Stimulated activated CD8-positive, alpha-beta memory T cell treated with anti-CD3 and anti-CD28 coated beads, Interleukin-7, amount 100 ng/mL, for 48 hours (primary cell): ENCODE measurements around the gene LEMD1.
A peak's percentile ranks its signal among the peaks of the same experiment; 100 is the strongest.
"Not testable (repeated sequence)": the region's sequence is repeated elsewhere in the genome, so short reads cannot be mapped to it uniquely, and the experiment has no call there.

Experiments used
- DNase-seq, 2 donors: peaks; one replicate each; pipeline ENCODE4 v3.0.0-alpha.2; 2020; ENCODE audit warnings: low read depth in 1 of 2; ENCODE audit errors: extremely low read depth in 1 of 2

The LEMD1 gene

DNA sequence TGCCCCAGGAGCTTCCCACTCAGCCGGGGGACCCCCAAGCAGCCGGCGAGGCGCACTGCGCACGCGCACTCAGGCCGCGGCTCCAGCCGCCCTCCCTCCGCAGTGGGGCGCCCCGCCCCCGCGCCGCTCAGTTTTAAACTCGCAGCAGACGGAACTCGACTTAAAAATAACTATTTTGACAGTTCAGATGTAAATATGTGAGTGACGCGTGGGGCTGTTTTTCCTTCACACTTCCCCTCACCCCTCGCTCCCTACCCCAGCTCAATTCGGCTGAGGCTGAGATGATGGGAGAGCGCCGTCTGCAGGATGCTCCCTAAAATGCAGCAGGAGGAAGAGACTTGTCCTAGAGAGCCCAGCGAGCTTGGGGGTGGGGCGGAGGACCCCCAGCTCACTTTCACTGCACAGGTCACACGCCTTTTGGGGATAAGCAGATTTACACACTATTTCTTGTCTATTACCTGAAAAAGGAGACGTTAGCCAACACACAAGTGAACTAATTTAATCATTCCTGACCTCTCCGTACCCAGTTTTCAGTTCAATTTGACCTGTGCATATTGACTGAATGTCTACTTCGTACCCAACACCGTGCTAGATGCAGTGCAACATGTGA is 8.9 kb upstream of the LEMD1 start:
- DNase-seq, result peak; percentile 17 to 21

DNA sequence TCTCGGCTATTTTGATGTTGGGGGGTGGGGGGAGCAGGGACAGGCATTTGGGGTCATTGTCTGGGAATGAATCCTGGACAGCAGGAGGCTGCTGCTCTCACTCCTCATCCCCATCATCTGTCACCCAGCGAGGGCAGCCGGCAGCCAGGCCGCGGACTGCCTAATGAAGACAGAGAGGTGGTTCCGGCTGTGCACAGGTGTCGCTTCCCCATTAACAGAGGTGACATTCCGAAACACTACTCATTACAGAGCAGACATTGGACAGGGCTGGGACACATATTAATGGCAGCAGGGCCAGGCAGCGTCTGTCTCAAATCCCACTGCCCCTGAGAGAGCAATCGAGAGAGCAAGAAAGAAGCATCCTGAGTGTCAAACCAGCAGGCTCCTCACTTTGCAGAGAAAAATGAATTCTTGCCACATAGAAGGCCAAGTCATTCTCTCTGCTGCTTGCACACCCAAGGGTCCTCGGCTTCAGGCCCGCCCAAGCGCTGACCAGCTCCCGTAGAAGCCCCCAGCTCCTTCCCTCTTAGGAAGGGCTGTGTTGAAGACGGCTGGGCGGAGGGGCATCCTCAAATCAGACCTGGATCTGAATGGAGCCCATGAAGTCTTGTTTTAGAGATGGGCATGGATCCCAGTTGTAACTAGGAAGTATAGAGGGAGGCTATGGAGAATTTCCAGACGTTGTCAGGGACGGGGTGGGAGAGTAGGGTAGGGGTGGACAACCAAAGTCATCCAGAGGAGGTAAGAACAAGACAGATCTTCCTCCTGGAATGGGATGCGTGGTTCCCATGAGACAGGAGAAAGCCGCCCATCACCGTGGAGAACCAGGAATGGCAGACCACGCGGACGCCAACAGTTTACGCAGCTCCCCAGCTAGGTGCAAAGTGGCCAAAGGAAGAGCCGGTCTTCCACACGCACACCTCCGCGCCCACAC is 8.2 kb upstream of the LEMD1 start:
- DNase-seq, result no peak

DNA sequence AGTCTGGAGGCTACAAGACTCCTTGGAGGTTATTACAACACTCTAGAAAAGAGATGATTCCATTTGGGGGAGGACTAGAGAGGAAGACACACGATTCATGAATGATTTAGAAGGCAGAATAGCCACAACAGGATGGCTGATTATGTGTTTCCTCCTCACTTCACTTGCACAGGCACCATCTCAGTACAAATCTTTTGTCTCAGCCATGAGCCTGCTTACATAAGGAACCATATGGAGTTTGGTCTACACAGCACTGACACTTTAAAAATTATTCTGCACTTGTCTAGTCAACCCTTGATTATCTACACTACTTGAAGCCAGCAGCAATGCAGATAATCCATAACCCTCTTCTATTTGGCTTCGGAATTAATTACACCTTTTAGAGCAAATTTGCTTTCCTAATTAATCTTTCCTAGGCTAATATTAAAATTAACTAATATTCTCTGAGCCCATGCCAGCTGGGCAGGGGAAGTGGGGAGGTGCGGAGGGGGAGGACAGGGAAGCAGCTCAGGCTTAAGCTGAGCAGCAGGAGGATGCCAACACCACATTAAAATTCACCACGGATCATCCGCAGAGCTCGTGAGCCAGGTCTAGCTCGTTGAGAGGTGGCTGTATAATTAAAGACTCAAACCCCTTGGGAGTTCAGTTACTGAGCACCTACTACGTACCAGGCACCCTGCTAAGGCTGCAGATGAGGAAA is 3.2 kb upstream of the LEMD1 start:
- DNase-seq, result no peak

DNA sequence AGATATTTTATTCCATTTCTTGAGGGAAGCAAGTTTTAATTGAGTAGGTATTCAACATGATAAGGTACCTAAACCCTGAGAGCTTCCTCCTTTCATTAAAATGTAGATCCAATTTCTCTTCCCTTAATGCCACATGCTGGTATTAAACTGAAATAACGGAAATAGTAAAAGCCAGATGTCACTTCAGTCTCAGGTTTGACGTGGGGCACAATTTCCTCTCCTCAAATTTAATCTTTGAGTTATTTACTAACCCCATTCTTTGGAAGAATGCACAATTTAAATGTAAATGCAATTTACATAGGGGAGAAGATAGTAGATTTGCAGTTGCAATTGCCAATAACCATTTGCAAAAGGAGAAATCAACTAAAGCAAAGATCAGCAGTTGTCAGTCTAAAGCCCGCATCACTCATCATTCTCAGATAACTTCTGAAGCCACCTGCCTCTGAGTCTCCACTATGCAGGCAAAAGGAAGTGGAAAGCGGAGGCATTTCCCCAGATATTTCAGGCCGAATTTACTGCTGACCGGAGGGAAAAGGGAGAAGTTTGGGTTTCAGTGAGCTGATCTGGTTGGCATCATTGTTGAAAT is 2.1 kb upstream of the LEMD1 start:
- DNase-seq, result no peak

DNA sequence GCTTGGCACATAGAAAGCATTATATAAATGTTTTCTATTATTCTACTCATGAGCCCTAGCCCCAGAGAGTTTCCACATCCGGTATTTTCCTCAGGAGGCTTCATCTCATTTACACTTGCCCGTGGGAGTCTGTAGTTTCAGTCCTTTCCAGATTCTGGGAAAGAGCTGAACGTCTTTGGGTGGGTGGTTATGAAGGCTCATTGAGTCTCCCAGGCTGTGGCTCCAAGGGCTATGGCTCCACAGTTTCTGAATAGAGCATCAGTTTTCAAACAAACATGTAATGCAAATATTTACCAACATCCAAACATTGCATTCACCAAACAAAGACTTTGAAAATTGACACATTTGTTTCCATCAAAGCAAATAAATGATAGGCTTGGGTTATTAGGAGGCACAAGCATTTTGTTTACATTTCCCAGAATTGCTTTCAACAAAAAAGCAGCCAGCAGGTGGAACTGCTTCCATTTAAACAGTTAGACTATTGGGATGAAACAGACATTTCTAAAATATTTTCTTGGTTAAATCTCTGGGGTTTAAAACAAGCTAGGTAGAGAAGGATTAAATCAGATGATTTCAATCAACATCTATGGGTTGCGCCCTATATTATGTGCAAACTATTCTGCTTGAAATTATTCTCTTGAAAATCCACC is 1.3 kb upstream of the LEMD1 start:
- no peak for DNase-seq

DNA sequence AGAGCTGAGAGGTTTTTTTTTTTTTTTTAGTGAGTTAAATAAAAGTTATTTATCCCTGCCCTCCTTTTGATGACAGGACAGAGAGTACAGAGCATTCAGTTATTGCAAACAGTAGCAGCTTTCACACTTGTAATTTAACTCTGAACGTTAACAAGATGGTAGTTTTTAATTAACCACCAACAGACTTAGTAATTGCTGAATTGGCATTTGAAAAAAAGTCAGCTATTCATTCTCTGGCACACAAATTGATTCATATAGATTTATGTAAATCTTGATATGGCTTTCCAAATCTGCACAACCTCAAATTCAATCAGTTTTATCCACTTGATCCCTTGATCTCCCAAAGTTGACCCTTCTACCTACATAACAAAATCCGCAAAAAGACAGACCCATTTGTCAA is 918 bp downstream of the LEMD1 start:
- no peak for DNase-seq

DNA sequence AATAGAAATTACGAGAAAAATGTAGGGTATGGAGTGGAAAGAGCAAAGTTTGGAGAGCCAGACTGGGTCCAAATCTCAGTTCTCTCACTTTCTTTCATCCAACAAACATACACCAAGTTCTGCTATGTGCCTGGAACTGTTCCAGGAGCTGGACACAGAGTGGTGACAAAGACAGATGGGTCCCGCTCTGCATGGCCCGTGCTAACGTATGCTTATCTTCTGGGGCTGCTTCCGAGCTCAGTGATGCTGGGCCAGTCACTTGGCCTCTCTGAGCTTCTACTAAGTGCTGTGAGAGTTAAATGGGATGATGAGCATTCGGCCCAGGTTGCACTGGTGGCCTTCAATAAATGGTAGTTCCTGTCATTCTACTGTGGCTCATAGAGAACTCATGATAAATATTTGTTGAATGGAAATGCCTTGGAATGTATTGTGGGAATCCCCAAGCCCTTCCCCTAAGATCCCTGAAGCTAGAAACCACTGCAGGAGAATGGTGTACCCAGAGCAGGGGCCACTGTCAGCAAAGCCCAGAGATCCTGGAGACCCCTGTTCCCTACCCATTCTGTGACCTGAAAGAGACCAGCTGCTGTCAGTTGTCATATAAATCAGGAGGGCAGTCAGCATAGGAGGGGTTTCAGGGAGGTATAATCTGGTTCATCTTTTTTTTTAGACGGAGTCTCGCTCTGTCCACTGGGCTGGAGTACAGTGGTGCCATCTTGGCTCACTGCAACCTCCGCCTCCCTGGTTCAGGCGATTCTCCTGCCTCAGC is 3.8 kb downstream of the LEMD1 start:
- no peak for DNase-seq

DNA sequence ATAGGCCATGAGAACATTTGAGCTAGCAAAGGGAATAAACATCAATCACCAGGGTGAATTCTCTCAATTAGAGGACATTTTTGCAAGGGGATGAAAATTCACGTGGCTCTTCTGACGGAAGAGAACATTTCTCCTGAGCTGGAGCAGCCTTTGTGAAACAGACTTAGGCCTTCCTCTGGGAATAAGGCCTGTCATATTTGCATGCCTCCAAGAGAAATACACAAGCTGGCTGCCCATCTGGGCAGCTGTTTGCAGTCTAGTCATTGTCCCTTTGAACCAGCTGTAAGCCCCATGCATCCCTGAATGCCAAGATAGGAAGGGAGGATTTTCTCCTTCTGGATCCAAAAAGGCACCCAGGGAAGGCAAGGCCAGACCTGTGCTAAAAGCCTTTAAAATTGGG is 5.5 kb downstream of the LEMD1 start:
- DNase-seq, result no peak

DNA sequence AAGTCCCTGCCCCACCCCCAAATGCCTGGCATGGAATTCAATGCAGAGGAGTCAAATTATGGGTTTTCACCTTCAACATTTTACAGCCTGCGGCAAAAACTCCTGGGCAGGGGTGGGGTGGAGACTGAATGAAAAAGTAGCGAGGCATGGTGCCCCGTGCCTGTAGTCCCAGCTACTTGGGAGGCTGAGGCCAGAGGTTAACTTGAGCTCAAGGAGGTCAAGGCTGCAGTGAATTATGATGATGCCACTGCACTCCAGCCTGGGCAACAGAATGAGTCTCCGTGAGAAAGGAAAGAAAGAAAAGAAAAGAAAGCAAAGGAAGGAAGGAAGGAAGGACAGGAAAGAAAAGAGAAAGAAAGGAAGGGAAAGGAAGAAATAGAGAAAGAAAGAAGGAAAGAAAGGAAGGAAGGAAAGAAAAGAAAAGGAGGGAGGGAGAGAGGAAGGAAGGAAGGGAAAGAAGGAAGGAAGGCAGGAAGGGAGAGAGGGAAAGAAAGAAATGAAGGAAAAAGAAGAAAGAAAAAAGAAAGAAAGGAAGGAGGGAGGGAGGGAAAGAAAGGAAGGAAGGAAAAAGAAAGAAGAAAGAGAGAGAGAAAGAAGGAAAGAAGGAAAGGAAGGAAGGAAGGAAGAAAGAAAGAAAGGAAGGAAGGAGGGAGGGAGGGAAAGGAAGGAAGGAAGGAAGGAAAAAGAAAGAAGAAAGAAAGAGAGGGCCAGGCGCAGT is 11.1 kb downstream of the LEMD1 start:
- no peak for DNase-seq

DNA sequence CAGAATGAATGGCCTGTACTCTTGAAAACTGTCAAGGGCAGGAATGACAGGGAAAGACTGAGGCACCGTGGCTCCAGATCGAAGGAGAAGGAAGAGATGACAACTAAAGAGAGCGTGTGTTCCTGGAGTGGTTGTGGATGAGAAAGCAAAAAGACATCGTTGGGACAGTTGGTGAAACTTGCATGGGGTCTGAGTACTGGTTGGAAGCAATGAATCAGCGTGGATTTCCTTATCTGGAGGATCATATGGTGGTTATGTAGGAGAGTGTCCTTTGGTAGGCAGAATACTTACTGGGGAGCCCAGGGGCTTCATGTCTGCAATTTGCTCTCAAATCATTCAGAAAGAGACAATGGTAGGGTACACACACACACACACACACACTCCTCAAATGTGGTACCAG is 13.9 kb downstream of the LEMD1 start:
- DNase-seq, result no peak

DNA sequence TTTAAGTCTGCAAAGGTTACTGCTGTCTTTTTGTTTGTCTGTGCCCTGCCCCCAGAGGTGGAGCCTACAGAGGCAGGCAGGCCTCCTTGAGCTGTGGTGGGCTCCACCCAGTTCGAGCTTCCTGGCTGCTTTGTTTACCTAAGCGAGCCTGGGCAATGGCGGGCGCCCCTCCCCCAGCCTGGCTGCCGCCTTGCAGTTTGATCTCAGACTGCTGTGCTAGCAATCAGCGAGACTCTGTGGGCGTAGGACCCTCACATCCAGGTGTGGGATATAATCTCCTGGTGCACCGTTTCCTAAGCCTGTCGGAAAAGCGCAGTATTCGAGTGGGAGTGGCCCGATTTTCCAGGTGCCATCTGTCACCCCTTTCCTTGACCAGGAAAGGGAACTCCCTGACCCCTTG is 15.6 kb downstream of the LEMD1 start:
- not testable (repeated sequence) for DNase-seq

DNA sequence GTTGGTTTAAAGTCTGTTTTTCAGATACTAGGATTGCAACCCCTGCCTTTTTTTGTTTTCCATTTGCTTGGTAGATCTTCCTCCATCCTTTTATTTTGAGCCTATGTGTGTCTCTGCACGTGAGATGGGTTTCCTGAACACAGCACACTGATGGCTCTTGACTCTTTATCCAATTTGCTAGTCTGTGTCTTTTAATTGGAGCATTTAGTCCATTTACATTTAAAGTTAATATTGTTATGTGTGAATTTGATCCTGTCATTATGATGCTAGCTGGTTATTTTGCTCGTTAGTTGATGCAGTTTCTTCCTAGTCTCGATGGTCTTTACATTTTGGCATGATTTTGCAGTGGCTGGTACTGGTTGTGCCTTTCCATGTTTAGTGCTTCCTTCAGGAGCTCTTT is 17.4 kb downstream of the LEMD1 start:
- DNase-seq, result not testable (repeated sequence)

DNA sequence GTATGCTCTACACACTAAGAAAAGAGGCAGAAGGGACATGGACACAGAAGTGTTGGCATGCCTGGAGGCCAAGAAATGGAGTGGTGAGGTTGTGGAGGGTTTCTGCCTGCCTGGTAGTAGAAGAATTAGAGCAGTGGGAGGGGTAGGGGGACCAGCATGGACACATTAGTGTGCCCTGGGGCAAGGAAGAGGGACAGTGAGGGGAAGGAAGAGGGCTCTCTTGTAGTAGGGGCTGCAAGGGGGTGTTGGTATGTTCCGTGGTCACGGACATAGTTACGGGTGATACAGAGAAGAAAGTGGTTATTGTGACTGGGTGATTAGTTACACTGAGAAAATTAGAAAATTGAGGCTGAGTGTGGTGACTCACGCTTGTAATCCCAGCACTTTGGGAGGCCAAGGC is 23.3 kb downstream of the LEMD1 start:
- DNase-seq, result no peak

DNA sequence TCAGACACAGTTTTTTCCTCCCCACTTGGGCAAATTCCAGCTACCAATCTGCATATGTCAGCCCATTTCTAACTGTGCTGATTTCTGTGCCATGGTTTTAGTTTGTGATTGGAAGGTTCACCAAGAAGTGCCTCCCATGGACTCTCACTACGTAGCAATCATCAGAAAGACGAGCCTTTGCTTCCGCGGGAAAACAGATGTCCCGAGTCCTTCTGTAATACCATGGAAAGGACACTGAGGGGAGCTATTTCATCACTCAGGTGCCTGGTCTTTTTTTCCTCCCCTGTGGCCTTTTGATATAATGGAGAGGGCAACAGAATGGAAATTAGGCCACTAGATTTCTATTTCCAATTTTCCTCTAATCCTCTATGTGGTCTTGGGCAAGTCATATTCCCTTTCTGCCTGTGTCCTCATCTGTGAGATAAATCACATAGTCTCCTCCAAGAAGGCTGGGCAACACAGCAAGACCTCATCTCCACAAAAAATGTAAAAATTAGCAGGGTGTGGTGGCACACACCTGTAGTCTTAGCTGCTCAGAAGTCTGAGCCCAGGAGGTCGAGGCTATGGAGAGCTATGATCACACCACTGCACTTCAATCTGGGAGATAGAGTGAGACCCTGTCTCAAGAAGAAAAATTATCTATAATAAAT is 24.8 kb downstream of the LEMD1 start:
- DNase-seq, result no peak

DNA sequence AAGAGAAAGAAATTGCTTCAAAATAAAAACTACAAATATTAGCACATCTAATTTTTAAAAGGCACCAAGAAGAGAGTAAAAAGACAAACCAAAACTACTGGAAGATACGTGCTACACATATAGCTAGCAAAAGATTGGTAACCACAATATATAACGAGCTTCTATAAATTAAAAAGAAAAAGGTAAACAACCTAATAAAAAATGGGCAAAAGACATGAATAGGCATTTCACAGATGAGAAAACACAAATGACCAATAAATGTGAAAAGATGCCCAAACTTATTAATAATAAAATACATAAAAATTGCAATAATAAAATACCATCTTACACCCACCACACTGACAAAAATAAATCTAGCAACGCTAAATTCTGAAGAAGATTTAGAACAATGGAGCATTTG is 26.2 kb downstream of the LEMD1 start:
- DNase-seq, result no peak

DNA sequence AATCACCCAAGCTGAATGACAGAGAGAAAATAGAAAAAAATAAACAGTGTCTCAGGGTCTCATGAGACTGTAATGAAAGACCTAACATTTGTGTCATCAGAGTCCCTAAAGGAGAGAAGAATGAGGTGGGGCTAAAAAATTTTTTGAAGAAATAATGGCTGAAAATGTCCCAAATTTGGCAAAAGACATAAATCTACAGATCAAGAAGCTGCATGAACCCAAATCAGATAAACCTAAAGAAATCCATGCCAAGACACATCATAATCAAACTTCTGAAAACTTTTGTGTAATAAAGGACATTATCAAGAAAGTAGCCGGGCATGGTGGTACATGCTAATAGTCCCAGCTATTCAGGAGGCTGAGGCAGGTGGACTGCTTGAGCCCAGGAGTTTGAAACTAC is 29.2 kb downstream of the LEMD1 start:
- no peak for DNase-seq

DNA sequence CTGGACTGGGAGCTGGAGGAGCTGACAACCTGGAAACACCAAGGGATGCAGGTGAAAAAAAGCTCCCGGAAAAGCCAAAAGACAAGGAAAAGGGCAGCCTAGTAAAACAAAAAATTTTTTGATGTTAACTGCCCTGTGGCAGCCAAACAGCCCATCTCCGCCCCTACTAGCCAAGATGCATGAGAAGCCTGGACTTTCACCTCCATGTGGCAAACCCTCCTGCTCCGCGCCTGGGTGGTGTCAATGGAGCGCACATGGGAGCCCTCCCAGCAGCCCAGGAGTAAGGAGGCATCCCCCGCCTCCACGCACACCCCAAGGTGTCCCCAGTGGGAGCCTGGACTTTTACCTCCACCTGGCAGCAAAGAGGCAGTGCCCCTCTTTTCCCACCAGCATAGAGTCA is 30.5 kb downstream of the LEMD1 start:
- no peak for DNase-seq

DNA sequence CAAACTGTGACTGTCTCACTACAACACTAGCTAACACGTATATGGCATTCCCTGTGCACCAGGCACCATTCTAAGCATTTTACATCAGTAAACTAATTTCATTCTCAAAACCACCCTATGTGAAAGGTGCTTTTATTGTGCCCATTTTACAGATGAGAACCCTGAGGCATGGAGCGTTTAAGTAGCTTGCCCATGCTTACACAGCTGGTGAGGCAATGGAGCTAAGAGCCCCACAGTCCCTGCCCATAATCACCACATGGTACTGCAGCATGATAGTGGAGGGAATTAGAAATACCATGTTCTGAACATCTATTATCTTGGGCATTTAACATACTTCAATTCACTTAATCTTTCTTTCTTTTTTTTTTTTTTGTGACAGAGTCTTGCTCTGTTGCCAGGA is 34.0 kb downstream of the LEMD1 start:
- DNase-seq, result no peak

DNA sequence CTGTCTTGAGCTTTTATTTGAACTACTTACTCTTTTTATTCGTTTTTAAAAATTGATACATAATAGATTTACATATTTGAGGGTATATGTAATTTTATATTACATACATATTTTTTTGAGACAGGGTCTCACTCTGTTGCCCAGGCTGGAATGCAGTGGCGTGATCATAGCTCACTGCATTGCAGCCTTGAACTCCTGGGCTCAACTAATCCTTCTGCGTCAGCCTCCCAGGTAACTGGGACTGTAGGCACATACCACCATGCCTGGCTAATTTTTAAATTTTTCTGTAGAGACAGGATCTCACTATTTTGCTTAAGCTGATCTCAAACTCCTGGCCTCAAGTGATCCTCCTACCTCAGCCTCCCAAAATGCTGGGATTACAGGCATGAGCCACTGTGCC is 38.9 kb downstream of the LEMD1 start:
- not testable (repeated sequence) for DNase-seq
